BLaER1 treated with 17β-estradiol and CSF1 and Interleukin-3, amounts not matched to agents 10 nM and 100 nM (cell line): Measurements from ENCODE around the gene AK8.

Experiments
- H3K27ac ChIP-seq, 11 experiments: shearing (Covaris generic); formaldehyde crosslinking; 2 replicates each; pipeline ENCODE4 v1.8.1; 2022
- H3K27me3 ChIP-seq, 11 experiments: shearing (Covaris generic); formaldehyde crosslinking; 2 replicates each; pipeline ENCODE4 v1.8.1; 2022
- H3K36me3 ChIP-seq, 11 experiments: shearing (Covaris generic); formaldehyde crosslinking; 2 replicates each; pipeline ENCODE4 v1.8.1; 2022
- H3K4me1 ChIP-seq, 10 experiments: shearing (Covaris generic); formaldehyde crosslinking; 2 replicates each; pipeline ENCODE4 v1.8.1; 2022
- H3K4me2 ChIP-seq, 11 experiments: shearing (Covaris generic); formaldehyde crosslinking; 2 replicates each; pipeline ENCODE4 v1.8.1; 2022
- H3K4me3 ChIP-seq, 10 experiments: shearing (Covaris generic); formaldehyde crosslinking; 2 replicates each; pipeline ENCODE4 v1.8.1; 2022
- H3K9ac ChIP-seq, 11 experiments: shearing (Covaris generic); formaldehyde crosslinking; 2 replicates each; pipeline ENCODE4 v1.8.1; 2022
- H3K9me3 ChIP-seq, 11 experiments: shearing (Covaris generic); formaldehyde crosslinking; replicated peaks in 1 of 11; 2 replicates each; pipeline ENCODE4 v1.8.1; 2022
- H4K20me1 ChIP-seq, 11 experiments: shearing (Covaris generic); formaldehyde crosslinking; 2 replicates each; pipeline ENCODE4 v1.8.1; 2022
- Cebpa-rat ChIP-seq, 11 experiments: shearing (Covaris generic); IDR thresholded peaks; 2 replicates each; pipeline ENCODE4 v1.8.1; 2022

Gene AK8

DNA sequence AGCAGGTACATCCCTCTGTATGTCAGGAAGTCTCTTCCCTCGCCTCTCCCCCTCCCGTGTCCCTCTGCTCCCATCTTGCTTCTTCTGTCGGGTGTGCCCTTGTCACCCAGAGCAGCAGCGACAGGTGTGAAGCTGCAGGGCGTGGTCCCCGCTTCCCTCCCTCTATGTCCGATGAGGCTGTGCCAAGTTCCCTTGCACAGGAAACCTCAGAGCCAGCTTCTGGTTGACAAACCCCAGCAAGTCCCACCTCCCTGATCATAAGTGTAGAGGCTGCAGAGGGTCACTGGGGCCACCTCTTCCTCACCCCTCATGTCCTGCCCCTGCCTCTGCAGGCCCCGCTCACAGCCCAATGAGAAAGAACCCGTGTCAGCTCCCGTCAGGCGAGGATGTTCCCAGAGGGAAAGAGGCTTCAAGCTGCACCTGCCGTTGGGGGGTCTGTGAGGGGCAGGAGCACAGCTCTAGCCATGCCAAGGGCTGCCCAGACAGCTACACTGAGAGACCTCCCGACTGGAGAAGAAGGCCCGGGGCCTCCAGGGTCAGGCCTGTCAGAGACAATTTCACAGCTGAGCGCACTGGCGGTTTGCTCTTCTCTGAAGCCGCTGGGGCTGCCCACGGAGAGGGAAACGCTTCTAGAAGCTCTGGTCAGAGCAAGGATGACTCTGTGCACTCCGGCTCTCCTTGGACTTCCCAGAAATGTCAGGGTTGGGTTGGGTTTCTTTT lies 73.3 kb downstream of the AK8 start:
- Histone ChIP-seq H3K4me2 (peak overlapping the region; percentile 68 to 95 (median 86)), H3K4me1 (peaks cover 29 to 62% (median 42%) of the 10 kb centered on the region in 10 experiments), H3K27me3 (no peaks in the 10 kb centered on the region), H3K27ac (peak overlapping the region in 7 of 11 experiments; percentile 10 to 65 (median 51); a peak in 13 of 22 replicates), H3K36me3 (no peaks in the 10 kb centered on the region), H3K9me3 (no peaks in the 10 kb centered on the region), H3K9ac (peak overlapping the region in 8 of 11 experiments; percentile 16 to 60 (median 46); a peak in 14 of 22 replicates), H3K4me3 (peak overlapping the region in 3 of 10 experiments; percentile 12 to 18 (median 17); a peak in 3 of 20 replicates), H4K20me1 (no peaks in the 10 kb centered on the region)
- TF ChIP-seq Cebpa-rat (IDR thresholded peaks at IDR 0.05): no peak

DNA sequence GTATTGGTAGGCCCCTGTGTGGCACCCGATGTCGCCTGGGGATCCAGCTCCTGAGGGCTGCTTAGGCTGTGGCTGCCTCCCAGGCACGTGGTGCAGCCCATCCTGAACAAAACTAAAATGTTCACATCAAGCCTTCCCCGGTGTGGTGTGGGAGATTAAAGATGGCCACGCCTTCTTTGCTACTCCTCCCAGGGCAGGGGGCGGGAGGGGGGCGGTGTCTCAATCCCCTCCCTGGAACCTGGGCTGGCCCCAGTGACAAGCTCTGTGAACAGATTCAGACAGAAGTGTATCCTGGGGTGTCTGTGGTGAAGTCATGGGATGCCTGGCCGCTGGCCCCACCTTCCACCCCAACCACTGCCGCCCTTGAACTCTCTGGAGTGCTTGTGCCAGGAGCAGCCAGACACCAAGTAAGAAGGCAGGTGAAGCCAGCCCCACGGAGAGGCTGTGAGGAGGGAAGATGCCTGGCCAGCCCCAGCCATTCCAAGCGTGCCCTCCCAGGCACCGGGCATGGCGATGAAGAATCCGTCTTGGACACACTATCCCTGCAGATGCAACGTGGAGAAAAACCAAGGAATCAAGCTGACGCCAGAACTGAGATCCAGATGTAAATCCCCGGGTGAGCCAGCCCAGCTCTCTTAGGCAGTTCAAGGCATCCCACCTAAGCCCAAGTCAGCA lies 75.8 kb downstream of the AK8 start:
- H3K4me1 ChIP-seq: peaks cover 31 to 70% (median 45%) of the 10 kb centered on the region in 10 experiments
- no peaks in the 10 kb centered on the region for H3K27me3 ChIP-seq
- no peak overlapping the region for H3K9ac ChIP-seq

DNA sequence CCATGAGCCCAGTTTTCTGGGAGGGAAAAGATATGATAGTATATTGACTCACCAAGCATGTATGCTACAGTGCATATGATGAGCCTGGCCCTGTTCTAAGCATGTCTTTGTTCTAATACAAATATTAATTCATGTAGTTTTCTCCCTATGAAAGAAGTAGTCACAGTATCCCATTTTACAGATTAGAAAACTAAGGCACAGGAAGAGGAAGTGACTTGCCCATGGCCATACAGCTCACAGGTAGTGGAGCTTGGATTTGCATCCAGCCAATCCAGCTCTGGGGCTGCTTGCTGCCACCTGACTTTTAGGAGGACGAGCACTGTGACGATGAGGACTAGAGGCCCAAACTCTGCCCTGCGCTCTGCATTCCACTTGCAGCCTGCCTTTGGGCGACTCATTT lies 76.4 kb downstream of the AK8 start:
- Histone ChIP-seq H3K4me2 (peak overlapping the region in 3 of 11 experiments; percentile 2 to 34 (median 18); a peak in 2 of 22 replicates), H3K36me3 (no peaks in the 10 kb centered on the region), H3K9me3 (no peaks in the 10 kb centered on the region), H3K27ac (no peak overlapping the region), H3K4me1 (peaks cover 34 to 76% (median 48%) of the 10 kb centered on the region in 10 experiments), H4K20me1 (no peaks in the 10 kb centered on the region), H3K4me3 (no peak overlapping the region), H3K27me3 (no peaks in the 10 kb centered on the region), H3K9ac (no peak overlapping the region)
- TF ChIP-seq Cebpa-rat (IDR thresholded peaks at IDR 0.05): no peak

More for the DNA sequence above, 75.8 kb downstream of the AK8 start:
- H4K20me1 ChIP-seq: no peaks in the 10 kb centered on the region
- H3K4me2 ChIP-seq: peak overlapping the region in 3 of 11 experiments; percentile 2 to 34 (median 18); a peak in 2 of 22 replicates
- H3K36me3 ChIP-seq: no peaks in the 10 kb centered on the region
- no peaks in the 10 kb centered on the region for H3K9me3 ChIP-seq
- H3K4me3 ChIP-seq: no peak overlapping the region
- no peak for TF ChIP-seq Cebpa-rat (IDR thresholded peaks at IDR 0.05)
- no peak overlapping the region for H3K27ac ChIP-seq

DNA sequence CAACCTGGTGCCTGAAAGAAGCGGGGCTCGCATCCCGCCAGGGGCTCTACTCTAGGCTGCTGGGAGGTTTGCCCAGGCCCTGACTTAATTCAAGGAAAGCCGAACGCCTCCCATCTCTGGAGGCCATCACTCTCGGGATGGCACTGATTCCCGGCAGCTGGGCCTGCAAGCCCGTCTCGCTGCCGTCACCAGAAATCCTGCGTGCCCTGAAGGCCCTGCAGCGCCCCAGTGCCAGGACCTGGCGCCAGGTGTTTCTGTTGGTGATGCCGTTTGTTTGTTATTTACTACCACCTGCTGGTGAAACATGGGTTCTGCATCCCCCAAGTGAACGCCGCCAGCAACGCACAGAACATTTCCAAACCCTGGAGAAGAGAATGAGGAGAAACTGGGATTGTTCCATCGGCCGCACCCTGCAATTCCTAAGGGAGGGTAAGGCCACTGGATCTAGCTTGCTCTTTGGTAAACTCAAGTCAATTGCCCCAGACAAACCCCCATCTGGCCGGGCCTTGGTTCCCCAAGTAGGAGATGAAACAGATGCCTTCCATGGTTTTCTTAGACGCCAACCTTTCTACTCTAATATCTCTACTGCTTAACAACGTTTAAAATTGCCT lies 77.9 kb downstream of the AK8 start:
- no peak for TF ChIP-seq Cebpa-rat (IDR thresholded peaks at IDR 0.05)

DNA sequence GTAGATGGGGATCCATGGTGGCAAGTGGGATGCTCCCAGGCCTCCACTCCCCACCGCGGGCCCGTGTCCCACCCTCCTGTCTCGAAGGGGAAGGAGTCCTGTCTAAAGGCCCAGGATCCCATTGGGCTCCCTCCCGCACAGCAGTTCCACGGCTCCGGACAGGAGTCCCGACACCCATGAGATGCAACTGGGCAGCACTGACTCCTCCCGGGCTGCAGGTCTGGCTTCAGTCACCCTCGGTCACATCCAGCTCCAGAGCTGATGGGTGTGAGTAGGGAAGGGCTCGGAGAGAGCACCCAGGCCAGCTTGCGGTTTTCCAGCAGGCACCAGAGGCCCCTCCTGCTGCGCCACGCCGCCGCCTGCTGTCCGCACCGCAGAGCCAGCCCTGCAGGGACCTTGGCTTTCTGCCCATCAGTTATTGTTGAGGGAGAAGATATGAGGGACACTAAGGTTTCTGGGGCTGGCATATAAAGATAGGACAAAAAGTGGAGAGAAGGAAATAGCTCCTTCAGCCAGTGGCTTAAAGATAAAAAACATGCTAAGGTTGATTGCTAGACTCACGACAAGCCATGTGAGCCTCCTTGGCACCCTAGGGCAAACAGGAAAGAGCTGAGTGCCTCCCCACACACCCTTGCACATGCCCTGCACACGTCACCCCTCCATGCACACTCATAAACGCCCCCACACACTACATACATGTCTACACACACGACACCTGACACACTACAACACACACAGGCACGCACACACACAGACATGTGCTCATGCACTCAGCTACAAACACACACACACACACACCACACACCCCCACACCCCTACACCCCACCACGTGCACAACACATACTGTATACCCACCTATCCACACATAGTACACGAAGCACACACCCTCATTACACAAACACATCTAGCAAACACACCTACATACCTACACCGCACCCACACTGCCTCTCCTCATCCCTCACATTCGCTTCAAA lies 79.0 kb downstream of the AK8 start:
- Histone ChIP-seq H3K27me3 (no peaks in the 10 kb centered on the region), H3K9me3 (no peaks in the 10 kb centered on the region), H3K4me1 (peaks cover 18 to 51% (median 24%) of the 10 kb centered on the region in 10 experiments), H3K4me2 (peak overlapping the region in 2 of 11 experiments; percentile 21 to 55; a peak in 1 of 22 replicates), H3K27ac (no peak overlapping the region), H3K4me3 (no peak overlapping the region), H4K20me1 (no peaks in the 10 kb centered on the region), H3K36me3 (no peaks in the 10 kb centered on the region), H3K9ac (no peak overlapping the region; a peak in 1 of 22 replicates)
- TF ChIP-seq Cebpa-rat (IDR thresholded peaks at IDR 0.05): no peak

More for the DNA sequence above, 77.9 kb downstream of the AK8 start:
- Histone ChIP-seq H3K4me3 (no peak overlapping the region), H3K27ac (0 out of 22 replicates have a peak overlapping the region, but pooled peaks of 1 of the 11 experiments have one; percentile 6), H3K36me3 (no peaks in the 10 kb centered on the region), H3K9ac (no peak overlapping the region), H3K27me3 (no peaks in the 10 kb centered on the region), H4K20me1 (no peaks in the 10 kb centered on the region), H3K4me2 (peak overlapping the region in 9 of 11 experiments; percentile 11 to 66 (median 40); a peak in 13 of 22 replicates), H3K4me1 (peaks cover 28 to 62% (median 34%) of the 10 kb centered on the region in 10 experiments), H3K9me3 (no peaks in the 10 kb centered on the region)

DNA sequence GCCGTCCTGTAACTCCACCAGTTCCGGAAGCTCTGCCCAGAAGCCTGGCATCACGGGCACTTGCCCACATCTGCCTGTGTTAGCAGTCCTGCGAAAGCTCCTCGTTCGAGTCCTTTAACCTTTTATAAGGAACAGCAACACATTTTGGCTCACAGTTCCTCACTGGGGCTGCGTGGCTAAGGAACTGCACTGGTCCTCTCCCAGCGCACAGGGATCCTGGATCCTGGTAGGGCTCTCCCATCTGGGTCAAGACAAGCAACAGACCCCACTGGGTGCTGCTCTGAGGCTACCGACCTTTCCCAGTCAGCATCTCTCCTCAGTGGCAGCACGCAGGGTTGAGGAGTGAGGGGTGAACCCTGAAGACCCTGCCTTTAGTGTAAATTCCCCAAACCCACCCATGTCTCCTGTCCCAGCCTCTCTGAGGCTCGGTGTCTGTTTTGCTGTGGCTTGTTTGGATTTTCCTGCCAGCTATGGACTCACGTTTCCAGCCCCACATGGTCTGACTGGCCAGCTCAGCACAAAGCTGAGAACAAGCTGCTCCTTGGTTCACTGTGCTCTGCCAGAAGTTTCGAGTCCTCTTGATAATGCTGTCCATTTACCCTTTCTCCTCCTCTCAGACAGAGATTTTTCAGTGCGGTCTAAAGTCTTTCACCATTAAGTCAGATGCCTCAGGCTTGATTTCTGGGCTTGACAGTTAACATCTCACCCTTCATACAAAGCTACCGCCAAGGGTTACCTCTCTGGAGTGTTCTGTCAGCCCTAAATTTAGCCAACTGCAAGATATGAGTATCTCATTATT lies 80.0 kb downstream of the AK8 start:
- no peak for TF ChIP-seq Cebpa-rat (IDR thresholded peaks at IDR 0.05)
- H3K9ac ChIP-seq: 0 out of 22 replicates have a peak overlapping the region, but pooled peaks of 1 of the 11 experiments have one; percentile 0
- H3K4me1 ChIP-seq: peaks cover 9 to 41% (median 15%) of the 10 kb centered on the region in 10 experiments; a peak in 19 of 20 replicates
- no peak overlapping the region for H3K4me3 ChIP-seq
- no peaks in the 10 kb centered on the region for H3K27me3 ChIP-seq
- H3K4me2 ChIP-seq: peak overlapping the region in 7 of 11 experiments; percentile 2 to 57 (median 36); a peak in 9 of 22 replicates
- no peaks in the 10 kb centered on the region for H3K36me3 ChIP-seq
- H3K27ac ChIP-seq: no peak overlapping the region
- no peaks in the 10 kb centered on the region for H3K9me3 ChIP-seq
- no peaks in the 10 kb centered on the region for H4K20me1 ChIP-seq

DNA sequence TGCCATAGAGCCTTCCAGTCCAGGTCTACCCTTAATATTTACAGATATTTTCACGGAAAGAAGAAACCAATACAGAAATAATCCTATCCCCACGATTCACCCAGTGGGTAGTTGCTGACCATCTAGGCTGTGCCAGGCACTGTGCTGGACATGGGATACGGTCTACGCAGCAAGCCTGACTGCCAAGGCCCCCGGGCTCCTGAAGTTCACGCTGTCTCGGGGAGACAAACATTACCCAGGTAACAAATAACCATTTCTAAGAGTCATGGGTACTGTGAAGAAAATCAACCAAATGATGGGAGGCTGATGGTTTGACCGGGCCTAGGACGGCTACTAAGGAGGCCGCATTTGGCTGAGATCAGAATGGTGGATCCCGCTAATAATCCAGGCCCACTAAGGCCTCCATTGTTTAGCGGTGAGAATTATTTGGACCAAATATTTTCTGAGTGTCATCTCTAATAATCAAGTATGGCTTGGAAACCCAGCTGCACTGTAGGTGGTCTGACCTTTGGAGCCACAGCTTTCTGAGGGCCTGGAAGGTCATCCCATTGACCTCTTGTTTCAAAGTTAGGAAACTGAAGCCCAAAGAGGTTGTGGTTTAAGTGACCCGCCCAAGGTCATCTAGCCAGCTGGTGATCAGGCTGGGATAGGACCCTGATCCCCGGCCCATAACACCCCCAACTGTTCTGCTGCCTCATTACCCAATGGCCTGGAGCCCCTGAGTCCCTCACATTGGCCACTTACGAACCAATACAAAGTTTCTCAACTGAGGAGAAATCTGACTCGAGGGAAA lies 82.4 kb downstream of the AK8 start:
- no peak overlapping the region for H3K27ac ChIP-seq
- no peak overlapping the region for H3K9ac ChIP-seq
- no peak overlapping the region for H3K4me3 ChIP-seq
- H3K36me3 ChIP-seq: no peaks in the 10 kb centered on the region
- H4K20me1 ChIP-seq: no peaks in the 10 kb centered on the region
- H3K4me2 ChIP-seq: no peak overlapping the region
- H3K4me1 ChIP-seq: peaks cover 9 to 35% (median 15%) of the 10 kb centered on the region in 10 experiments; a peak in 18 of 20 replicates
- H3K27me3 ChIP-seq: no peaks in the 10 kb centered on the region
- TF ChIP-seq Cebpa-rat (IDR thresholded peaks at IDR 0.05): no peak
- peaks cover 0 to 13% (median 6%) of the 10 kb centered on the region in 11 experiments; a peak in 14 of 22 replicates for H3K9me3 ChIP-seq
